ENCODE data around the gene CCDC148.
"Not testable (repeated sequence)": the region's sequence is repeated elsewhere in the genome, so short reads cannot be mapped to it uniquely, and the experiment has no call there.

The CCDC148 gene

DNA sequence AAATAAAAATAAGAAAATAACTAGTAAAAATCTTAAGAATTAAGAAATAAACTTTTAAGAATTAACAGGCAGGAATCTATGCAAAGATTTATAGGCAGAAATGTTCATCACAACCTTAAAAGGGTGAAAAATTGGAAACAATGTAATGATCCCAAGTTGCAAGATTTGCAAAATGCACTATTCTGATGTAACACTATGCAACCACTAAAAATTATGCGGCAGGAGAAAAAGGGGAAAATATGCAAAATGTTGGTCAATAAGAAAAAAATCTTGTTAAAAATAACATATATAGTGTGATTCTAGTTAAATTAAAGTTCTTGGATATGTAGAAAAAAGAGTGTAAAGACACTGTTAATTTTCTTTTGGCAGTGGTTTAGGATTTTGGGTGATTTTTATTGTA is 222.1 kb downstream of the CCDC148 start:
- TF ChIP-seq POLR2A (IDR thresholded peaks at IDR 0.05; ENCODE audit: low read depth, low read length), result no peak
- no peak for FAIRE-seq
- DNase-seq (ENCODE audit: insufficient read length, low spot score), result no peak

DNA sequence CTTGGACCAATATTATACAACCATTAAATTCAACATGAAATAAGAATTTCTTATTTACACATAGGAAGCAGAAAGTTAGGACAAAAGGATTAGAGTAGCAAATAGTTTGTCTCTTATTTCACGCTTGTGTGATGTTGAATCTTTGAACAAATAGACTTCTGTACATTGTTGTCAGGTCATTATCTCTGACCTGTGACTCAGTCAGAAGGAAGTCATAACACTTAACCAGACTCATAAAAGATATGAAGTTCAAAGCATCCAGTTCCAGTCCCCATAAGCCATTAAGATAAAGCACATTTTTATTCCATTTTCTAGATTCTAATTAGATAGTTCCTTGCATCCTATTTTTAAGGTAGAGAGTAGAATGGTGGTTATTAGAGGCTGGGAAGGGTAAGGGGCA is 224.1 kb downstream of the CCDC148 start:
- no peak for TF ChIP-seq POLR2A (IDR thresholded peaks at IDR 0.05; ENCODE audit: low read depth, low read length)
- FAIRE-seq (no peak), DNase-seq (ENCODE audit: insufficient read length, low spot score) (no peak)

DNA sequence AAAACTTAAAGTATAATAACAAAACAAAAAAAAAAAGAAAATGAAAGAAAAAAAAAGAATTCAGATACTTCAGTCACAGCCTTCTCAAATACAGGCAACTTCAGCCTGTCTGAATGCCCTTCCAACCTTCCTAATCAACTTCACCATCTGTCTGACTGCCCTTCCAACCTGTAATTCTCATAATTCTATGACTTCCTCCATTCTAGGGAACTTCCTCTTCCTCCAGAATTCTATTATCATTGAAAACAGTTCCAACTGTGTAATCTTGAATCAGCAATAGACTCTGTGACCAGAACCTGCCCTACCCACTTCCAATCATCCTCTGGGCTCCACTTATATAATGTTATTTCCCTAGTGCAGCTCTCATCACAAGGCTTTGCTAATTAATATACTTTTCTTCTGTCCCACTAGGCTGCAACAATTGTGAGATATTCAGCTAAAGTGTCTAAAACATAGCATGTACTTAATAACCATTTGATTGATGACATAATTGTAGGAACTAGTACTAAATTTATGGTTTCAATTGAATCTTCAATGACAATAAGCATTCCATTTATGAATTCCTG is 227.5 kb downstream of the CCDC148 start:
- TF ChIP-seq POLR2A (IDR thresholded peaks at IDR 0.05; ENCODE audit: low read depth, low read length), result no peak
- DNase-seq (ENCODE audit: insufficient read length, low spot score), result no peak
- no peak for FAIRE-seq

DNA sequence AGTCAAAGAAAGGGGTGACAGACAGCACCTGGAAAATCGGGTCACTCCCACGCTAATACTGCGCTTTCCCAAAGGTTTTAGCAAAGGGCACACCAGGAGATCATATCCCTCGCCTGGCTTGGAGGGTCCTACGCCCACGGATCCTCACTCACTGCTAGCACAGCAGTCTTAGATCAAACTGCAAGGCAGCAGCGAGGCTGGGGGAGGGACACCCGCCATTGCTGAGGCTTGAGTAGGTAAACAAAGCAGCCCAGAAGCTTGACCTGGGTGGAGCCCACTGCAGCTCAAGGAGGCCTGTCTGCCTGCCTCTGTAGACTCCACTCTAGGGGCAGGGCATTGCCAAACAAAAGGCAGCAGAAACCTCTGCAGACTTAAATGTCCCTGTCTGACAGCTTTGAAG is 233.5 kb downstream of the CCDC148 start:
- DNase-seq (ENCODE audit: insufficient read length, low spot score); FAIRE-seq: not testable (repeated sequence)

DNA sequence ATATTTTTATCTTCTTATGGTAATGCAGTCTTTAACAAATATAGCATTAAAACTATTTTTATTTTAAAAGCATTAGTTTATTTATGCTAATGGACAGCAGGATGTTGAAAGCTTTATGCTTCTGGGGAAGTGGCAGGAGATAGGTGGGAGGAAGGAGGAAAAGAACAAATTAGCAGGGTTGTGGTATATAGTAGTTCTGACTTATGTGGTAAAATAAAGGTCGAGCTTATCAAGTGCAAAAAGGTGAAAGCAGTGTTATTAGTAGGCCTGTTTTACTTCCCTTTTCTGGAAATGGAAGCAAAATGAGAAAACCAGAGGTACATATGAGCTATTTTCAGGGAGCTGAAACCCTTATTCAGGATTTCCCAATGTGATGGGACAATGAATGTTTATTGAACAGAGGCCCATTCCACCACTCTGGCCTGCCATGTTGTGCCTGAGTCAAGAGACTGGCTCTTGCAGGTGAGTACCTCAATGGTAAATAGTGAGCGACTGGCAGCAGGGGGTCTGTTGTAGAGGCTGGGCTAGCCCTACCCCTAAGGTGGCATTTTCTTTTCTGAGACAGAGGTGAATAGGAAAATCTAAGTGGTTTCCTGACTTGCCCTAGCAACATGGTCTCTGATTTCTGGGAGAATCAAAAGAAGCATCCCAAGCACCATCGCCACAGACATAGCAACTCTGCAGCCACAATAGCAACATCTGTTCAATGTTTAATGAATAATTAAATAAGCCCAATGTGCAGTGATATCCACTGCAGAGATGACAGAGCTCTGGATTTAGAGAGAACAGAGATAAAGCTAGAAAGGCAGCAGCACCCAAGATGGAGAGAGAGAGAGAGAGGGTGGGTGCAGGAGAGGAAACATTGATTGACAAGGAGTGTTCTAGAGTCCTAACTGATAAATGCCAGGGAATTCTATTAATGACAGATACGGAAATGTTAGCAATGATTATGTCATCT is 235.2 kb downstream of the CCDC148 start:
- no peak for DNase-seq (ENCODE audit: insufficient read length, low spot score)
- FAIRE-seq, result no peak
- TF ChIP-seq POLR2A (IDR thresholded peaks at IDR 0.05; ENCODE audit: low read depth, low read length), result no peak

DNA sequence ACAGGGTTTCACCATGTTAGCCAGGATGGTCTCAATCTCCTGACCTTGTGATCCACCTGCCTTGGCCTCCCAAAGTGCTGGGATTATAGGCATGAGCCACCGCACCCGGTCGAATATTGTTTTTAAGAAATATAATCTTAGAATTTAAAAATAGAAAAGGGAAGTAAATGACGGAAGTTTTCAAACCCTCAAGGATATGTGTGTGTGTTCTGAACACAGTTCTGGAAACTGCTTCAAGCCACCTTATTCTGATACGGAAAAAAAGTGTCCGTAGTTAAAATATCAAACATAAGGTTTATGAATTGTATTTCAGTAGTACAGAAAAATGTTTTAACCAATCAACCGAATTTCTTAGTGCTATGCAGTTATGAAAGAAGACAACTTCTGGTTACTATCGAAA is 239.0 kb downstream of the CCDC148 start:
- DNase-seq (ENCODE audit: insufficient read length, low spot score) (no peak), FAIRE-seq (no peak)
- TF ChIP-seq POLR2A (IDR thresholded peaks at IDR 0.05; ENCODE audit: low read depth, low read length), result no peak

DNA sequence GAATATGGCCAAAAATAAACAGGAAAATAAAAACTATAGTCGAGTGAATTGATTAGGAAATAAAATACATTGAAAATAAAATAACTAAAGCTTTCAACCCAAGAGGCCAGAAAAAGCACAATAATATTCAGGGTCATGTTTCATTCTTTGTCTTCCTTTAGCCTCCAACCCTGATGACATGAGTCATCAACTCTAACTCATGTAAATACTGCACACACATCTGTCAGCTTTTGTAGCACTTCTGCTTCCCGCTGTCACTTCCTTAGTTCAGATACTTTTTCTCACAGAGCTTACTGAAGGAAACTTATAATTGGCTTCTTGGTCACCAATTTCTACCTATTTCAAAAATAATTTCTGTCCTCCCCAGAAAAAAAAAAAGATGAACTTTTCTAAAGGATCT is 242.1 kb downstream of the CCDC148 start:
- TF ChIP-seq POLR2A (IDR thresholded peaks at IDR 0.05; ENCODE audit: low read depth, low read length), result no peak
- DNase-seq (ENCODE audit: insufficient read length, low spot score), result no peak
- no peak for FAIRE-seq

DNA sequence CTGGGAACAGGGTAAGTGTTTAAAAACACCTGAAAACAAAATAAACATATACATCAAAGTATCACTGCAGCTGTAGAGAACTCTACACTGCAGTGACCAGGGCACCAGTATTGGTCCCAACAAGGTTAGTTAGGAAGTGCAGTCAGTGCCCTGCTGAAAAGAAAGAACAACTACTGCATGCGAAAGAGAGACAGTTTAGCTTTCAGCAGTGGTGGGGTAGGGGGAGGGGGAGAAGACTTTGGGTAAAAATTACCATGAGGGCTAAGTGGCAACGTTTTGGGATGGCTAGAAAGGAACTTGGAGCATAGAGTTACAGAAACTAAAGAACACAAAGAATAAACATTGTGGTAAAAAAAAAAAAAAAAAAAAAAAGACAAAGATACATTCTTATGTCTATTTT is 242.8 kb downstream of the CCDC148 start:
- FAIRE-seq (no peak), DNase-seq (ENCODE audit: insufficient read length, low spot score) (no peak)
- no peak for TF ChIP-seq POLR2A (IDR thresholded peaks at IDR 0.05; ENCODE audit: low read depth, low read length)

DNA sequence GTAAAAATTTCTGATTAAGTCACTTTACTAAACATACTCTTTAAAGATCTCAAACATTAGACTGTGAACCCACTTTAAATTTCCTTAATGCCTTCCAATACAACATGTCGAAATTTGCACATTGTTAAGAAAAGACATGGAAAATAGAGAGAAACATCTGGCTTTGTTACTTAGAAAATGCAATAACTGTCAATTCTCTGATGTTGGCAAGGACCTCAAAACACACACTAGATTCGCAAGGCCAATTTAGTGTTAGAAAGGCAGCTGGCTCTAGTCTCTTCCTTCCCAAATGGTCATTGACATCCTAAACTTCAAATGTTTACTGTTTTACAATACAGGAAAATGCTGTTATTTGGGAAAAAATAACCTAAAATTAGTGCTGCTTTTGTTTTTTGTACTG is 244.3 kb downstream of the CCDC148 start:
- DNase-seq (ENCODE audit: insufficient read length, low spot score), result no peak
- TF ChIP-seq POLR2A (IDR thresholded peaks at IDR 0.05; ENCODE audit: low read depth, low read length), result no peak
- no peak for FAIRE-seq

DNA sequence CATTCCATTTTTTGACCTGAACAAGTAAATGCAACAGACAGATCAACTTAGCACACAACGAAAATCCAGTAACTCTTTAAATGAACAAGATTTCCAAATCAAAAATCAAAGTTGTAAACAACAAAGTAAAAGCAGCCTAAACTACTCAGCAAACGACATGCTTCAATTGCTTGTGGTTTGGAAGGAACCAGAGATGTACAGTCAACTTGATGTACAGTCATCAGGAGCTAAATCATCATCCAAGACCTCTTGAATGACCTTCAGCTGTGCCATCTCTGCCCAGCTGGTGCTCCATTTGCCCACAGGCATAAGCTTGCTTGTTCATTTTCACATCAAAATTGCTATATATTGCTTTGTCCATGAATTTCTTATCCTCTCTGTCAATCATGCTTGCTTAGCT is 245.1 kb downstream of the CCDC148 start:
- FAIRE-seq (no peak), DNase-seq (ENCODE audit: insufficient read length, low spot score) (no peak)
- TF ChIP-seq POLR2A (IDR thresholded peaks at IDR 0.05; ENCODE audit: low read depth, low read length), result no peak

DNA sequence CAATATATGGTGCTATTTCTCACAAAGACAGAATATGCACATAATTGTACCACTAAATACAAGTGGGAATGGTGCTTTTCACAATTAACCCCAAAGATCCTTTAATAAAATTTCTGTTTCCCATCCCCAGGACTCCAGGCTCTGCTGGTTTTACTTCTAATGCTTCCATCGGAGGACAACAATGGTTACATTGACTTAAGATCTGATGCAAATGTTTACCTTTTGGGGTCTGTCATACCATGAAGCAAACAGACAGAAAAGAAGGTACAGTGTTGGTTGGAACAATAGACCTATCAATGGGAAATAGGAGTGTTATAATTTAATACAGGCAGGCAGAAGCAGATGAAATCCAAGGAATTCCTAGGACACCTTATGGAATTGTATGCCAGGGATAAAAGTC is 249.2 kb downstream of the CCDC148 start:
- no peak for DNase-seq (ENCODE audit: insufficient read length, low spot score)
- no peak for TF ChIP-seq POLR2A (IDR thresholded peaks at IDR 0.05; ENCODE audit: low read depth, low read length)
- no peak for FAIRE-seq

DNA sequence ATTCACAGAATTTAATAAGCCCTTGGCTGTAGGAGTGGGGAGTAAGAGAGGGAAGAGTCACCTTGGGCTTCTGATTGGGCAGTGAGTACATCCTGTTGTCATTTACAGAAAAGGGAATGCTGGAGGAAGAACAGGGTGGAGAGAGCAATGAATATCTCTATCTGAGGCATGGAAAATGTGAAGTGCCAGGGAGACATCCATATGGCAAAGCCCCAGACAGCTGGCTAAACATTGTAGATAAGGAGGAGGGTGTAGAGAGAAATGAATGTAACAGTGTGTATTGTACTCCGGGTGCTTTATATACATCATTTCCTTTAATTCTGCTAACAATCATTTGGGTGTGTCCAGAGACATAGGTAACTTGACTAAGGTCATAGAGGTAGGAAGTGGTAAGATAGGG is 251.3 kb downstream of the CCDC148 start:
- no peak for DNase-seq (ENCODE audit: insufficient read length, low spot score)
- TF ChIP-seq POLR2A (IDR thresholded peaks at IDR 0.05; ENCODE audit: low read depth, low read length), result no peak
- FAIRE-seq, result no peak

DNA sequence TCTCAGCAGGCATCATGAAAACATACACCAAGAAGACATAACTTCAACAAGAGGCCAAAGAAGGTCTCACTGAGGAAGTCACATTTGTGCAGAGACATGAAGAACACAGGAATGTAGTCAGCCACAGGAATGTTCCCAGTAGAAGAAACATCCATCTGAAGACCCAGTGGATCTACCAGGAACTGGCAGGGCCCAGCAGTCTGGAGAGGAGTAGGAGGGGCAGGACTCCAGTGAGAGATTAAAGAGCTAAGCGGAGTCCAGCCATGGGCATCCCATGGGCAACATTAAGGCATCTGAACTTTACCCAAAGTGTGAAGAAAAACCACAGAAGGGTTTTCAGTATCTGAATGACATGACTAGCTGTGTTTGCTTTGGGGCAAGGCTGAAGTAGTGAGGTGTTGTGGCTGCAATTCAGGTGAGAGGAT is 251.8 kb downstream of the CCDC148 start:
- no peak for TF ChIP-seq POLR2A (IDR thresholded peaks at IDR 0.05; ENCODE audit: low read depth, low read length)
- DNase-seq (ENCODE audit: insufficient read length, low spot score), result no peak
- FAIRE-seq, result no peak

DNA sequence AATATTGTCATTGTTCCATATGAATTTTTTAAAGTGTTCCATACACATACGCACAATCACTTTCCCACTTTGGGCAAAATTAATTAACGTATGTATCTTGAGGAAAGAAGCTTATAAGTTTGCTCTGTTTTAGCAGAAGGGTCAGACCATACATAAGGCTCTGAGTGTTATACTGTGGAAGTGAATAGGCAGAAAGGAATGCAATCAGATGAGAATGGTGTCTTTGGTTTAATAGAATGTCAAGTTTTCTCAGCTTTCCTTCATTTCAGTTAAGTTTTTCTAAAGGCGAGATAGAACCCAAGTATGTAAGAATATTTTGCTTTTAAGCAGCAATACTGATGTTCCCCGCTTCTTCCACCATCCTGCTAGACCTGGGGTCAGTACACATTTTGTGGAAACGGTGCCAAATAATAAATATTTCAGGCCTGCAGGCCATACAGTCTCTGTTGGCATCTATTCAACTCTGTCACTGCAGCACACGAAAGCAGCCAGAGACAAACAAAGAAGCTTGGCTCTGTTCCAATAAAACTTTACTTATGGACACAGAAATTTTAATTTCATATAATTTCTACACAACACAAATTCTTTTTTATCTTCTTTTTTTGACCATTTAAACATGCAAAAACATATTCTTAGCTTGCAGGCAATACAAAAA is 254.3 kb downstream of the CCDC148 start:
- FAIRE-seq (peak; percentile 38), DNase-seq (ENCODE audit: insufficient read length, low spot score) (no peak)
- TF ChIP-seq POLR2A (IDR thresholded peaks at IDR 0.05; ENCODE audit: low read depth, low read length), result no peak

All from H54 (cell line).